NCI-H82 treated with DMSO at 0.1 percent for 48 hours (cell line): Measurements from ENCODE around the gene PTBP1.
"Not testable (repeated sequence)": the region's sequence is repeated elsewhere in the genome, so short reads cannot be mapped to it uniquely, and the experiment has no call there.

Experiments
- DNase-seq: peaks from one replicate; lab custom pipeline; 2025; ENCODE audit not compliant: unreplicated experiment; lab: John Stamatoyannopoulos, UW

Gene PTBP1

DNA sequence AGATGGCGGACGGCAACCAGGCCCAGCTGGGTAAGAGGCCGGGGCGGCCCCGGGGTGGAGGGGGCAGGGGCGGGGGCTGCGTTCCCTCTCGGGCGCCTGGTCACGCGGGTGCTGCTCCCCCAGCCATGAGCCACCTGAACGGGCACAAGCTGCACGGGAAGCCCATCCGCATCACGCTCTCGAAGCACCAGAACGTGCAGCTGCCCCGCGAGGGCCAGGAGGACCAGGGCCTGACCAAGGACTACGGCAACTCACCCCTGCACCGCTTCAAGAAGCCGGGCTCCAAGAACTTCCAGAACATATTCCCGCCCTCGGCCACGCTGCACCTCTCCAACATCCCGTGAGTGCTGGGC lies 11.1 kb downstream of the PTBP1 start:
- DNase-seq: no peak

- DNase-seq: no peak
These were observed 13.0 kb downstream of the PTBP1 start for GRCh38 chr19:810077-810855.

- DNase-seq: no peak
These were observed 13.7 kb downstream of the PTBP1 start for GRCh38 chr19:810883-811489.

DNA sequence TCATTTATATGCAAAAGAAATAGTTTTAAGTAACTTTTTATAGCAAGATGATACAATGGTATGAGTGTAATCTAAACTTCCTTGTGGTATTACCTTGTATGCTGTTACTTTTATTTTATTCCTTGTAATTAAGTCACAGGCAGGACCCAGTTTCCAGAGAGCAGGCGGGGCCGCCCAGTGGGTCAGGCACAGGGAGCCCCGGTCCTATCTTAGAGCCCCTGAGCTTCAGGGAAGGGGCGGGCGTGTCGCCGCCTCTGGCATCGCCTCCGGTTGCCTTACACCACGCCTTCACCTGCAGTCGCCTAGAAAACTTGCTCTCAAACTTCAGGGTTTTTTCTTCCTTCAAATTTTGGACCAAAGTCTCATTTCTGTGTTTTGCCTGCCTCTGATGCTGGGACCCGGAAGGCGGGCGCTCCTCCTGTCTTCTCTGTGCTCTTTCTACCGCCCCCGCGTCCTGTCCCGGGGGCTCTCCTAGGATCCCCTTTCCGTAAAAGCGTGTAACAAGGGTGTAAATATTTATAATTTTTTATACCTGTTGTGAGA lies 14.3 kb downstream of the PTBP1 start:
- no peak for DNase-seq

DNA sequence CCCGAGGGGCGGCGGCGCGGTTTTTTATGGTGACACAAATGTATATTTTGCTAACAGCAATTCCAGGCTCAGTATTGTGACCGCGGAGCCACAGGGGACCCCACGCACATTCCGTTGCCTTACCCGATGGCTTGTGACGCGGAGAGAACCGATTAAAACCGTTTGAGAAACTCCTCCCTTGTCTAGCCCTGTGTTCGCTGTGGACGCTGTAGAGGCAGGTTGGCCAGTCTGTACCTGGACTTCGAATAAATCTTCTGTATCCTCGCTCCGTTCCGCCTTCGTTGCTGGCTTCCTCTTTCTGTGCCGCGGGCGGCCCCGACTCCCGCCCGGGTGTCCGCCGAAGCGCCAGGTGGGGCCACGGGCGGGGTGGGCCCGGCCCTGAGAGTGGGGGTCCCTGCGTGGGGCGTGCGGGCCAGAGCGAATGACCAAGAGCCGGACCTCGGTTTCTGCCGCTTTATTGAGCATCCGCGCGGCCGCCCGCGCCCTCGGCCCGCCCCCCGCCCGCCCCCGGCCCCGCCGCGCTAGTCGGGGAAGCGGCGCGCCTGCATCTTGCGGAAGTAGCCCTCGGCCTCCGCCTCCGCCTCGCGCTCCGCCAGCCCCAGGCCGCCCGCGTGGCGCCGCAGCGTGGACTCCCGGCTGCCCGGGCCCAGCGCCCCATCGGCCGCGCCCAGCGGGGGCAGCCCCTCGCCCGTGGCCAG lies 14.9 kb downstream of the PTBP1 start:
- DNase-seq: no peak

- DNase-seq: no peak
These were observed 15.5 kb downstream of the PTBP1 start for GRCh38 chr19:812747-813218.

DNA sequence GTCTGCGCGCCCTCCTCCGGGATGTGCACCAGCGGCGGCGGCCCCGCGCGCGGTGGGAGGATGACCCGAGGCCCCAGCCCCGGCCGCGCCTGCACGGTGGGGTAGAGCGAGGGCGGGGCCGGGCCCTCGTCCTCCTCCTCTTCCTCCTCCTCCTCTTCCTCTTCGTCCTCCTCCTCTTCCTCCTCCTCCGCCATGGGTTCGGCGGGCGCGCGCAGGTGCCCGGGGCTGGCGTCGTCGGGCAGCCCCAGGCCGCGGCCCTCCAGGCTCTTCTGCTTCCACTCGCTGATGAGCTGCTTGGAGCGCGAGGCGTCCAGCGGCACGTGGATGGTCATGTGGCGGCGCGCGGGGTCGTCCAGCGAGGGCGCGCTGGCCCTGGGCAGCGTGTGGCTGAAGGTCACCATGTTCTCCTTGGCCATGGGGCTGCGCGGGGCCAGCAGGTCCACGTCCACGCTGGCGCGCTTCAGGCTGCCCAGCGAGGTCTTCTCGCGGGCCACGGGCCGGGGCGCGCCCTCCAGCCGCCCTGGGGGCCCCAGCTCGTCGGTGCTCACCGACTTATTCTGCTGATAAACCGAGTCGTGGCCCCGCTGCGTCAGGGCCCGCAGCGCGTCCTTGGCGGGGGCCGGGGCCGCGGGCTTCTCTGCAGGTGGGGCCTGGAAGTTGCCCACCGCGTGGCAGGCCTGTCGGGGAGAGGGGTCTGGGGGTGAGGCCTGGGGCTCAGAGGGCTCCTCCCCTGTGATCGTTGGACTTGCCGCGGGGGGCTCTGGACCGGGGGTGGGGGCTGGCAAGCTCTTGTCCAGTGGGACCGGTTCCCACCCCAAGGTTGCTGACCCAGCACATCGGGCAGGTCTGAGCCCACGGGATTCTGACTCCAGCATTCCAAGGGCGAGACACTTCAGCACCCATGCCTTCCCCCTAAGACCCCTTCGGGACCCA lies 16.2 kb downstream of the PTBP1 start:
- no peak for DNase-seq

GRCh38 chr19:814152-815078 lies 17.2 kb downstream of the PTBP1 start:
- DNase-seq: no peak

DNA sequence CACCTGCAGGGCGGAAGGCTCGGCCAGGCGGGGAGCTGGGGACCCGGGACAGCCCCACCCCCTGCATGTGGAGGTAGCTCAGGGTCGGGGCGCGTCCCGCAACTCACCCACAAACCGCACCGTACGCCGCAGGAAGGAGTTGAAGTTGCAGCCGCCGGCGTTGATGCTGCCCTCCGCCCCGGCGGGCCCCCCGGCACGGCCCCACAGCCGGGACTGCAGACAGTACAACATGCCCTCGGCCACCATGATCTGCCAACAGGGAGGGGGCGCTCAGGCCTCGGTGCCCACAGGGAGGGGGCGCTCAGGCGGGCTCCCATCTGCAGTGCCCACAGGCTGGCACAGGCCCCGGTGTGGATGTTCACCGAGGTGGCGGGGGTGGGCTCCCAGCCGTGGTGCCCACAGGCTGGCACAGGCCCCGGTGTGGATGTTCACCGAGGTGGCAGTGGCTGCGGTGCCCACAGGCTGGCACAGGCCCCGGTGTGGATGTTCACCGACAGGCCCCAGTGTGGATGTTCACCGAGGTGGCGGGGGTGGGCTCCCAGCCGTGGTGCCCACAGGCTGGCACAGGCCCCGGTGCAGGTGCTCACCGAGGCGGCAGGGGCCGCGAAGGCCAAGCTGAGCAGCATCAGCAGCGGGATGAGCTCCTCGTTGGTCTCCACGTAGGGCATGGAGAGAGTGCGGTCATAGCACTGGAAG lies 18.0 kb downstream of the PTBP1 start:
- no peak for DNase-seq

- DNase-seq: no peak
These were observed 18.7 kb downstream of the PTBP1 start for GRCh38 chr19:815775-816499.

GRCh38 chr19:816500-816857 lies 19.2 kb downstream of the PTBP1 start:
- no peak for DNase-seq

DNA sequence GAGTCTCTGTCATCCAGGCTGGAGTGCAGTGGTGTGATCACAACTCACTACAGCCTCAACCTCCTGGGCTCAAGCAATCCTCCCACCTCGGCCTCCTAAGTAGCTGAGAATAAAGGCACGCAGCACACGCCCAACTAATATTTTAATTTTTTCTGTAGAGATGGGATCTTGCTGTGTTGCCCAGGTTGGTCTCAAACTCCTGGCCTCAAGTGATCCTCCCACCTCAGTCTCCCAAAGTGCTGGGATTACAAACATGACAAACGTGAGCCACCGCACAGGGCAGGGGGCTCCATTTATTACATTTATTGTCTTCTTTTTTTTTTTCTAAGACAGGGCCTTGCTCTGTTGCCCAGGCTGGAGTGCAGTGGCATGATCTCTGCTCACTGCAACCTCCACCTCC lies 23.0 kb downstream of the PTBP1 start:
- DNase-seq: not testable (repeated sequence)

- no peak for DNase-seq
These were observed 24.1 kb downstream of the PTBP1 start for GRCh38 chr19:821231-821824.

DNA sequence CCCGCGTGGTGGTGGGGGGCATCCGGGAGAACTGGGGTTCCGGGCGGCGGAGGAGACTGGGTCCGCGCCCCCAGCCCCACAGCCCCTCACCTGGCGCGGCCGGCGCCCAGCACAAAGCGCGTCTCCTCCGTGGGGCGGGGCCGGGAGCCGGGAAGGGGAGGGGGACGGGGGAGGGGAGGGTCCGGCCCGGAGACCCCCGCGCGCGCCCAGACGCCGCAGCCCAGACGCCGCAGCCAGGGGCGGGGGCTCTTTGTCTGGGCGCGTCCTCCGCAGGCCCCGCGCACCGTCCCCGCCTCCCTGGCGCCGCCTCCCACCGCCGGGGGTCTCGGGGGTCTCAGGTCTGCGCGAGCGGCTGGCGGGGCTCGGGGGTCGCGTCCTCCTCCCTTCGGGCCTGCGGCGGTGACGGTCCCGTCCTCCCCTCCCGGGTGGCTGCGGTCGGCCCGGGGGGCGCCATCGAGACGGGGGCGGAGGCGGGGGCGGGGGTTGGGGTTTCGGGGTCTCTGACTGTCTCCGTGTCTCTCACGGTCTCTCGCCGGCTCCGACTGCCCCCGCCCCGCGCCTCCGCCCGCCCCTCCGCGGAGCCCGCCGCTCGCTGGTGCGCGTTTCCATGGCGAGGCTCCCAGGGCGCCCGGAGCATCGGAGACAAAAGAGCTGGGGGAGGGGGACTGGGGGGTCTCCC lies 24.7 kb downstream of the PTBP1 start, which contains the start of gene PLPPR3:
Gene PLPPR3 (minus strand): TSS at position 131 of the 679 bp plus-strand sequence. CDS start 396 bp downstream, outside the sequence.
- no peak for DNase-seq

DNA sequence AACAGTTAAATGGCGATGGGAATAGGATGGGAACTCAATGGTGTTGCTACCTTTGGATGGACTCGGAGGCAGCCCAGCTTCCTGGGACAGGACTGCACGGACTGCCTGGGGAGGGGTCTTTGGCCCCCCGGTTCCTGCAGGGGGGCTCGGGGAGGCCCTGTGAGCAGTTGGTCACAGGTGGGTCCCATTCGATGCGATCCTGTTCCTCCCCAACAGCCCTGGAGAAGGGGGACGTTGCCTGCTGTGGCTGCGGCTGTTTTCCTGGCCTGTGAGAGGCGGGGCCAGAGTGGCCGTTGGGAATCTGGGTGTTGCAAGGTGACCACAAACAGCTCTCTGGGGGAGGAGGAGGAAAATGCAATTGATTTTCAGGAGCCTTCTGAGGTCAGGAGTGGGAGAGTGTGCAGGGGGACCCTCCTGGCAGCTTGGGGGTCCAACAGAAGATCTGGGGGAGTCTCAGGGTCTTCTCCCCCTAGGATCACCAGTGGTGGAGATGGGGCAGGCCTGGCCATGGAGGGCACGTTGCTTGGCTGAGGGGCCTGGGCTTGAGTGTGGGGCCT lies 26.4 kb downstream of the PTBP1 start:
- no peak for DNase-seq

DNA sequence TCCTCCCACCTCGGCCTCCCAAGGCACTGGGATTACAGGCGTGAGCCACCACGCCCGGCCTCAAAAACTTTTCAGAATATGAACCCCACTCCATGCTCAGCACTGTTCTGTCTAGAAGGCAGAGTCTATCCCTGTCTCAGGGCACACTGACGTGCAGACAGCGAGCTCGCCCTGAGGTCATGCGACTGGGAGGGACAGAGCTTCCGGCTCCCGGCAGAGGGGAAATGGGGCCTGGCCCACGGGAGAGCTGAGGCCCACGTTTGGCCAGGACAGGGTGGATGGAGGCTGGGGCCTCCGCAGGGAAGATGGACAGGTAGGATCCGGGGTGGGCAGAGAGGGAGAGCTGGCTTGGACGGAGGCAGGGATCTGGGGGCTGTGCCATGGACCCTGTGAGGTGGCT lies 27.6 kb downstream of the PTBP1 start:
- no peak for DNase-seq
